Measurements from ENCODE around the gene HCLS1.
"Not testable (repeated sequence)": the region's sequence is repeated elsewhere in the genome, so short reads cannot be mapped to it uniquely, and the experiment has no call there.

HCLS1 gene

GRCh38 chr3:121660356-121661171 is at the start of gene HCLS1:
Gene HCLS1 (minus strand): TSS chr3:121660903. CDS start chr3:121658347, 2,556 bp downstream.
- peak; percentile 46 to 50 for DNase-seq (ENCODE audit: low read depth in 2 of 2)

- no peak for DNase-seq (ENCODE audit: low read depth in 2 of 2)
Measured at GRCh38 chr3:121710347-121710746, 49.6 kb upstream of the HCLS1 start.

DNA sequence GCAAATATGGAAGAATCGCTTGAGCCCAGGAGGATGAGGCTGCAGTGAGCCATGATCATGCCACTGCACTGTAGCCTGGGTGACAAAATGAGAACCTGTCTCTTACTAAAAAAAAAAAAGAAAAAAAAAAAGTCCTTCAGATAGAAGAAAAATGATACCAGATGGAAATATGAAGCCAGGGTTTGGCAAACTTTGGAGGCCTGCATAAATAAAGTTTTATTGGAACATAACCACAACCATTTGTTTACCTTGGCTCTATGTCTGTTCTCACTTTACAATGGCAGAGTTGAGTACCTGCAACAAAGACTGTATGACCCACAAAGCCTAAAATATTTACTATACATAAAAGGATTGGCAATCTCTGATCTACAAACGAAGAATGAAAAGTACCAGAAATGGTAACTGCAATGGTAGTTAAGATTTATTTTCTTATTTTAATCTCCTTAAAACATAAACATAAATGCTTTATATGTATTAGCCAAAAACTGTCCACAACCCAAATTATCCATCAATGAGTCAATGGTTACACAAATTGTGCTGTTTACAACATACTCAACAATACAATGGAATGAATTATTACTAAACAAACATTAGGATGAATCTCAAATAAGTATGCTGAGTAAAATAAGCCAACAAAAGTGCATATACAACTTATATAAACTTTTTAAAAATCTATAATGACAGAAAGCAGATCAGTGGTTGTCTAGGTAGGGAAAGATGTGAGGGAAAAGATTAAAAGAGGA is 47.0 kb upstream of the HCLS1 start:
- DNase-seq (ENCODE audit: low read depth in 2 of 2): no peak

GRCh38 chr3:121705541-121705940 is 44.8 kb upstream of the HCLS1 start:
- no peak for DNase-seq (ENCODE audit: low read depth in 2 of 2)

DNA sequence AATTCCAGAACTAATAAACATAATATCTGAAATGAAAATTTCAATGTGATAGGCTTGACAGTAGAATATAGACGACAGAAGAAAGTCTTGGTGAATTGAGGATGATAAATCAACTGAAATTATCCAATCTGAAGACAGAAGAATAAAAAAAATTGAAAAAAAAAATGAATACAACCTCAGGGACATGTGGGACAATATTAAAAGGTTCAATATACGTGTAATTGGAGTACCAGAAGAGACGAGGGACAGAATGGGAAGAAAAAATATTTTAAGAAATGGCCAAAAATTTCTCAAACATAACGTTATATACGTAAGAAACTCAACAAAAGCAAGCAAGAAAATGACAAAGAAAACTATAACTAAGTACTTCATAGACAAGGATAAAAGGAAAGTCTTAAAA is 43.3 kb upstream of the HCLS1 start:
- no peak for DNase-seq (ENCODE audit: low read depth in 2 of 2)

DNA sequence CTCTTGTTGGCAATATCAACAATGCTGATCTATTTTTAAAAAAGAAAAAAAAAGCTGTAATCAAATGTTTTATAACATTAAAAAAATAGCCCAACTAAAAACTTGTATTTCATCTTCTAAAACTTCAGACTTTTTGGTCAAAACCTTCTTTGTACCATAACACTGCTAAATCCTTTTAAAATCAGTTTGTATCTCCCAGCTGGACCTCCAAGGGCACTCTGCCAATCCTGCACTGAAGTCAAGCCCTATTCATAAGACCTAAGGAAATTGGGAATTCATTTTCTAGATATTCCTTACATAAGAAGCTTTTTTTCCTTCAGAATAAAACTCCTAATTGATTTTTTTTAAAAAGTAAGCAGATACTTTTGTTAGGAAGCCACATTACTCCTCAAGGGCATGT is 38.2 kb upstream of the HCLS1 start:
- DNase-seq (ENCODE audit: low read depth in 2 of 2): no peak

DNA sequence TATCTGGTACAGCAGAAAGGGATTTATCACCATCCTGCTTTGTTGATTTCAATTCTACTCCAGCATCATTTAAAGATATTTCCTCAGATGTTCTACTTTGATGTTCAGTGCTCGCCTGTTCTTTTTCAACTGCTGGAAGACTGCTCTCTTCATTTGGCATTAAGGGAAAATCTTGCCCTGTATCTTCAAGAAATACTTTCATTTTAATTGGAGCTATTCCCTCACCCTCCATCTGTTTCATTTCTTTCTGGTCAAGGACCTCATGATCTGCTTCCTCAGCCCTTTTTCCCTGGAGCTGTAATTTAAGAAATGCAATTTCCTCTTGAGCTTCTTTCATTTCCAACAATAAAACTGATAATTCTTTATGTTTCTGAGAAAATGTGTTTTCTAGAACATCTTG is 37.8 kb upstream of the HCLS1 start:
- no peak for DNase-seq (ENCODE audit: low read depth in 2 of 2)

GRCh38 chr3:121696186-121696585 is 35.5 kb upstream of the HCLS1 start:
- DNase-seq (ENCODE audit: low read depth in 2 of 2): no peak

DNA sequence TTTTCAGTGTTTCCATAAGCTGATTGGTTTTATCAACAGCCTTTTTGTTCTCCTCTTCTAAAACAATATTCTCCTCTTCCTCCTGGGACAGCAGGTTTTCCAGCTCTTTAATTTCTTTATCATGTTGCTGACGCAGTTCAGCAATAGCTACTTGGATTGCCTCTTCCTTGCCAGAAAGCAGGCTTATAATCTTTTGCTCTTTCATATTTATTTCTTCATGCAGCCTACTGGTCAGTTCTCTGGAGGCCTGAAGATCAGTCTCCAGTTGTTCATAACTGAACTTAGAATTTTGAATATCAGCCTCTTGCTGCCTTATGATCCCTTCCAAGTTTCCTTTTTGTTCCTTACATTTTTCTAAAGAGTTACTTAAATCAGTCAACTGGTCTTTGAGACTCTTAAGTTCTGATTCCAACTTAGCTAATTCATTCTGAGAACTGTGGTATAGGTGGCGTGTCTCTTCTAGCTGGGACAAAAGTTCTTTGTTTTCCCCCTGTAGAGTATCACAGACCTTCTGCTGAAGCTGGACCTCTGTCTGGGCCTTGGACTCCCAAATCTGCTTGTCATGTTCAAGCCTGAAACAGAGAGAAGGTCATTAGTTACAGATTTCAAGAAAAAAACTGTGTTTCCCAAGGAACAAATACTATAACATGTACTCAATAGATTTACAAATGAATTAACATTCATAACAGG is 31.5 kb upstream of the HCLS1 start:
- no peak for DNase-seq (ENCODE audit: low read depth in 2 of 2)

- DNase-seq (ENCODE audit: low read depth in 2 of 2): no peak
Measured at GRCh38 chr3:121690777-121691405, 30.2 kb upstream of the HCLS1 start.

DNA sequence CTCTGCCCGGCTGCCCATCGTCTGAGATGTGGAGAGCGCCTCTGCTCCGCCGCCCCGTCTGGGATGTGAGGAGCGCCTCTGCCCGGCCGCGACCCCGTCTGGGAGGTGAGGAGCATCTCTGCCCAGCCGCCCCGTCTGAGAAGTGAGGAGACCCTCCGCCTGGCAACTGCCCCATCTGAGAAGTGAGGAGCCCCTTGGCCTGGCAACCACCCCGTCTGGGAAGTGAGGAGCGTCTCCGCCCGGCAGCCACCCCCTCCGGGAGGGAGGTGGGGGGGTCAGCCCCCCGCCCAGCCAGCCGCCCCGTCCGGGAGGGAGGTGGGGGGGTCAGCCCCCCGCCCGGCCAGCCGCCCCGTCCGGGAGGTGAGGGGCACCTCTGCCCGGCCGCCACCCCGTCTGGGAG is 28.0 kb upstream of the HCLS1 start:
- DNase-seq (ENCODE audit: low read depth in 2 of 2): not testable (repeated sequence)

DNA sequence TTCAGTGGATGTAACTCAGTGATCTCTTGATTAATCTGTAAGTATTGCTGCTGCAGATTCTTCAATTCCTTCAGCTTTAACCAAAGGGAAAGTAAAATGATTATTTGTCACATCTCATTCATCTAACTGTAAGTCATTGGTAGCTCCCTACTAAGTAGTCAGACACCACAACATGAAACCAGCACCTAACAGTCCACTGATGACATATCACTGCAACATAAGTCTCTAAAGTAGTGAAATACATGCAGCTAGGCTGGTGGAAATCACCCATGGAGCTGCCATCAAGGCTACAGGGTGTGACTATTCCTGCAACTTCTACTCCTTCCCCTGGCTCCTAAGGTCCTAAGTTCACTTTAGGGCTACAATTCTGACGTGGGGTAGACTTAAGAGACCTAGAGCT is 21.1 kb upstream of the HCLS1 start:
- no peak for DNase-seq (ENCODE audit: low read depth in 2 of 2)

- no peak for DNase-seq (ENCODE audit: low read depth in 2 of 2)
Measured at GRCh38 chr3:121677141-121677540, 16.4 kb upstream of the HCLS1 start.

GRCh38 chr3:121670676-121671075 is 10.0 kb upstream of the HCLS1 start:
- DNase-seq (ENCODE audit: low read depth in 2 of 2): no peak

DNA sequence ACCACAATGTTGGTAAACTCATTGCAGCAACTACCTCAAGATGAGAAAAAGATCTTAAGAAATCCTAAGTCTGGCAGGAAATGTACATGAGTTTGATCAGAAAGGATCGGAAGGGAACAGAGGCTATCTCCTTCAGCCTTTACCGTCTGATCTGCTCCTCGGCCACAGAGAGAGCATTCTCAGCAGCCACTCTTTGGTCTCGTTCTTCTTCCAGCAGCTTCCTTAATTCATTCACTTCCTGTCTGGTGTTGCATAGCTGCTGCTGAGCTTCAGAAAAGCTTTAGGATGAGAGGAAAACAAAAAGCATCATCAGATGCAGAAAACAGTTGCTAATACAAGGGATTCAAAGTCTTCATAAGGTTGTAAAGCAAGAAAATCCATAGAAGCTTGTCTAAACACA is 6.6 kb upstream of the HCLS1 start:
- DNase-seq (ENCODE audit: low read depth in 2 of 2): no peak

DNA sequence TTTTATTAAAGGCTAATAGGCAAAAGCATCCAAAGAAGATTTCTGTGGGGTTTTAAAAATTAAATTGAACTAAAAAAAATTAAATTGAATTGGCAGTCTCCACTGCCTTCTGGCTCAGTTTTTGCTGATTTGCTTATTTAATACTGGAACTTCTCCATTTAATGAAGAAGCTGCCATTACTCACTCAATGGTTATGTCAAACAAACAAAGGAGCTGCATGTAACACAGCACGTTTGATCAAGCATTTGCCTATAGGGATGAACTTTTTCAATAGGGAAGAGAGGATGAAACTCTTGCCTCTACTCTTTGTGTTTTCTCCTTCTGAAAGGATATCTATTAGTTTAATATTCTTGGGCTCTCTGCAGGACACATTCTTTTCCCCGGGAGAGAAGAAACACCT is 4.8 kb upstream of the HCLS1 start:
- no peak for DNase-seq (ENCODE audit: low read depth in 2 of 2)

- no peak for DNase-seq (ENCODE audit: low read depth in 2 of 2)
Measured at GRCh38 chr3:121663171-121663847, 2.6 kb upstream of the HCLS1 start.

DNA sequence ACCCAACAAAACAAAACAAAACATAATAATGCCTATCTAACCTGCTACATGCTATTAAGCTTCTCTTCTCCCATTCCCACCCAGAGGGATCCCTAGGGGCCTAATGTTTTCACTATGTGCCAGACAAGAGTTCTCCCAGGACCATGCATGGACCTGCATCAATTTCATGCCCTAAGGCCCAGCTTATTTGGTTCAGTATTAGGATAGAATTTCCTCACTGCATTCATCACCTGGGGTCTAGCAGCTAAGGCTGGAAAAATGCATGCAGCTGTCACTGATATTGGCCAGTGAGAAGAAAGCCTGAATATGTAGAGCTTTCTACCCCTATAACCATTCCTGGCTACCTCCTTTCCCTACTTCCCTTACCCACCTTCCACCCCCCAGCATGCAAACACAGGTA is 2.0 kb upstream of the HCLS1 start:
- no peak for DNase-seq (ENCODE audit: low read depth in 2 of 2)

DNA sequence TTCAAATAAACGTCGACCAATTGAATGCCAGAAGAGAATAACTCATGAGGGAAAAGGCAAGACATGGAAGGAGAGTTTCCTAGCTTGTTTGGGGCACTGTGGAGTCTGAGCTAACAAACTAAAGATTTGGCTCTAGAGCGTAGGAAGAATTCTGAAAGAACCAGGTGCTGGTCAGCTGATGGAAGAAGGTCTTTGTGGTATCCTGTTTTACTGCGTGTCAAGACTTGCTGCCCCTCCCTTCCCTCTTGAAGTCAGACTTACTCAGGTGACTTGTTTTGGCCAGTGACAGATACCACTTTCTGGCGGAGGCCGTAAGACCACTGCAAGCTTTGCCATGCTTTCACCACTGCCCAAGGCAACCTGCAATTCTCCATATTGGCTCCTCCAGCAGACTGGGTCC is 673 bp upstream of the HCLS1 start:
- DNase-seq (ENCODE audit: low read depth in 2 of 2): no peak

DNA sequence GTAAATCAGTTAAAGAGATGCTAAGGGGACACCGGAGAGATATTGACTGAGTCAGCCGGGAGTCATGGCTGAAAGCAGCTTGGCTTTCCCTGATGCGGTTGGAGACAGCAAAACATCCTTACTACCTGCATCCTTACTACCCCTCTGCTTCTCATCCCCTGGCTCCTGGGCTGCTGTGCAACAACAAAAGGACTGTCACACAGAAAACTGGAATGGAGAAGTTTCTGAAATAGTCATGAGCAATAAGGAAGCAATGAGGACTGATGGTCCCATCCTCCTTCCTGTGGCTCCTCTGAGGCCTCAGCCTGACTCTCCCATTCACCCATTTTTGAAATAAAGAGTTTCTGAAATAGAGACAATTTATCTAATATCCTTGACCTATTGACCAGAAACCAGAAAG is 1.1 kb downstream of the HCLS1 start:
- DNase-seq (ENCODE audit: low read depth in 2 of 2): no peak

DNA sequence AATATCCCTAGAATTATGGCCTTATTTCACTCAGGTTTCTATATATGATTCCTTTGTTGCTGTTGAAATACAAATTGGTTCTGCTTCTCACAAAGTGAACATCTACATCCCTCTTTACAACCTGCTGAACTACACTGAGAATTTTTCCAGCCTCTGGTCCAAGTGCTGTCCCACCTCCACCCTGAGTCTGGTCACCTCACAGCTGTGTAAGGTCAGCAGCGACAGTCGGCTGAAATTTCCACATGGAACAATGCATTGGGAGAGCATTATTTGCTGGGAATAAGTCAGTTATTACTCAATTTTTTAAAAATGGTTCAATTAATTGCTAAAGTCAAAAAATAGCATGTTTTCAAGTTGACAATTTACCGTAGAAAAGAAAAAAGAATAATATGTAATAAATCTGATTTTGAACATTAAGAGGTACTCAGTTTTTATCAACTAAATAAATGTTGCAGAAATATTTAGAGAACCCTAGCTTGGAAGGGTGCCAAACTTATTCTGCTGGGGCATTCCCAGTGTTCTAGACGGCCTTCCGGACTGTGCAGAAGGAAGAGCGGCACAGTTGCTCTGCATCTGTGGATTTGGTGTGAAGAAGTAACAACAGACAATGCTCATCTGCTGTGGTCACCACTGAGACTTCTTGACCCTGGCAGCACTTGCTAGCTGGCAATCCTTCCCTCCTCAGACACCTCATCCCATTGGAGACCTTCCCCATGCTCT is 1.8 kb downstream of the HCLS1 start:
- DNase-seq (ENCODE audit: low read depth in 2 of 2): no peak
